ENCODE results near the gene ZNF254.

DNA sequence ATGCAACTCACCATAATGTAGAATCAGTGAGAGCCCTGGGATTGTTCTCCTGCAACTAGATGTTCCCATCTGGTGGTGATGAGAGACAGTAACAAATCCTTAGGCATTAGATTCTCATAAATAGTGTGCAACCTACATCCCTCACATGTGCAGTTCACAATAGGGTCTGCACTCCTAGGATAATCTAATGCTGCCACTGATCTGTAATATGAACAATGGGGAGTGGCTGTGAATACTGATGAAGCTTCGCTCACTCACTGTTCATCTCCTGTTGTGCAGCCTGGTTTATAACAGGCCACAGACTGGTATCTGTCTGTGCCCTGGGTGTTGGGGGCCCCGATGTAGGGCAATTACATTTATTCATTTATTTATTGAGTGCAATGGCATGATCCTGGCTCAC is 86.9 kb downstream of the ZNF254 start:
- no peak for TF ChIP-seq YY1 (IDR thresholded peaks at IDR 0.05; ENCODE audit: insufficient read depth, insufficient read length)
- TF ChIP-seq SUZ12 (IDR thresholded peaks at IDR 0.05; ENCODE audit: extremely low read depth, insufficient read depth, insufficient read length): no peak
